Nucleus accumbens (tissue), 56 donors: ENCODE data around the gene B9D1.

Experiments
- DNase-seq, 56 donors: peaks; one replicate each; lab custom pipeline; 2025; lab: John Stamatoyannopoulos, UW

B9D1 gene

DNA sequence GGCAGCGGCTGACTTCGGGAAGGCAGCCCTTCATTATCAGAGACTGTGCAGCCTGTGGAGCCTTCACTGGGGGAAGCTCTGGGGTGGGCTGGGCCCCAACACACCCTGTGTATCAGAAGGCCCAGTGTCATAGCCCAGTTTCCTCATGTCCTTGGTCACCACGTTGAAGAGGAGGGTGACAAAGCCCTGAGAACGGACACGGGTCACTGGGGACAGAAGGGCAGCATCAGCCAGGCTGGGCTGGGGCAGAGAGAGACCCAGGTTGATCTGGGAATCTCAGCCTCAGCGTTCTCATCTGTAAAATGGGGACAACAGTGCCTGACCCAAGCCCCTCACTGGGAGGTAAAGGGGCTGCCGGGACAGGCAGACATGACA is 19.3 kb downstream of the B9D1 start:
- no peak for DNase-seq

DNA sequence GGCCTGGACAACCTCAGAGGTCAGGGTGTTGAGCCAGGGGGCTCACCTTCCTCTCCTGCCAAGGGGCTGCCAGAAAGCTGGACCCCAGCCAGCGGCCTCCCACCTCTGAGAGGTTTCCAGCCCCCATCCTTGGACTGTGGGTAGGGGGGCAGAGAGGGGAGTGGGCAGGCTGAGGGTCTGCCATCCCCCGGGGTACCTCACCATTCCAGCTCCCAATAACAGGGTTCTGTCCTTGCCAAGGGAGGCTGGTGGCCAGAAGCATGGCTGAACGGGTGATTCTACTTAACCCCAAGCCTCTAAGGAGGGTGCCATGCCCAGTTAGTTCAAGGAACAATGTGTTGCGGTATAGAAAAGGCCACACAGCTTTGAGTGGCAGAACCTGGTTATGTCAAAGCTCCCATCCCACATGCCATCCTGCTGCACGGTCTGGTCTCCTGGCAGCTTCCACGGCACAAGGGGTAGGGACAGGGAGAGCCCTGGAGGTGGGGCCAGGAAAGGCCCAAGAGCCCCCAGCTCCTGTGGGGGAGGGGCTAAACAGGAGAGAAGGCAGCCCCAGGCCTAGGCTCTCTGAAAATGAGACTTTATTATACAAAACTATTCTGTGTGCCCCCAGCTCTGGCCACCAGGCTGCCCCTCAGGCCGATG is 19.8 kb downstream of the B9D1 start:
- DNase-seq: no peak

DNA sequence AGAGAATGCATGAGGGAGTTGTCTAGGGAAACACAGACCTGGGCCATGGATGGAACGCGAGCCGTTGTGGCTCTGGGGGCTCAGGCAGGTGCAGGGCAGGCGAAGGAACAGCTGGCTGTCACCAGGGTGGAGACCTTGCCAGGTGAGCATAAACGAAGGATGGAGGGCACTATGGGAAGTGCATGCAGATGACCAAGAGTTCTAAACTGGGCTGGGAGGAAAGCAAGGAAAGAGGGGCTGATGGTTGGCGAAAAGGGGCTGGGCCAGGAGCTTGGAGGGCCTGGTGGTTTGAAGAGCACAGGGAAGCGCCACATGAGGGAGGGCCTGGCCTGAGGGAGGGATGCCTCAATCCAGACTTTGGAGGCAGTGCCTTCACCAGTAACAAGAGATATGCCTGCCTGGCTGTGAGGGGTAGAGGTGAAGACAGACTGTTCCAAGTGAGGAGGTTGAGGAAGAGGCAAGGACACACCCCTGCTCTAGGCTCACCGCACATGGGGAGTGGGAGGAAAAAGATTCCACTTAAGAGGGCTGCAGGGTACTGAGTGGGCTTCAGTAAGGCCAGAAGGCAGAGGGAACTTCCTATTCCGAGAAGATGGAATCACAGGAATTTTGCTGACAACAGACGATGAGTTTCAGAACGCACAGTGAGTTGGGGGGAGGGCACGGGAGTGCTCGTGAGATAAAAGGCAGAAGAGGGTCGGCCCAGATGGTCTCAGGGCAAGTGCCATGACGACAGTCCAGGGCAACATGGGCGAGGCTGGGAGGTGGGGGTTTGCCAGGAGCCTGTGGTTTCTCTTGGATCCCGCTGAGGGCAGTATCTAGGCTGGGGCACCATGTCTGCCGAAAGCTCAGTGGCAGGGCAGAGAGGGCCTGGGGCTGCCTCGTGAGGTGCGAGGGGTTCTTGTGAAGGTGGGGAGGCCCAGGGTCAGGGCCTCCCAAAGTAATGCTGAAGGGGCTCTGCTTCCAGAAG is 20.6 kb downstream of the B9D1 start:
- no peak for DNase-seq

DNA sequence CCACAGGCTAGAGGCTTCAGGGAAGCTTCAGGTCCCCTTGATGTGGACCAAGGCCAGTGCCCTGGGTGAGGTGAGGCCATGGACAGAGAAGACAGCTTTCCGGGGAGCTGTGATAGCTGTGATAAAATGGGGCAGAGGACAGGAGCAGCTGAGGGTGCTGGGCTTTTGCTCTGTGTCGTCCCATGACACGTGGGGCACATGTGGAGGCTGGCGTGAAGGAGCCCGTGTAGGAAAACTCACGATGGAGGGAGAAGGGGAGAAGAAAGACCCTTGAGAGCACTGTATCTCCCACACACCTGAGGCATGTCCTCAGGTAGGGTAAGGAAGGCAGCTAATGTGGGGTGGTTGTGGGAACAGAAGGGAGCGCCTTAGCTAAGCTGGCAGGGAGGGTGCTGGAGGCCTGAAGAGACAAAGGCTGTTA is 21.3 kb downstream of the B9D1 start:
- no peak for DNase-seq

DNA sequence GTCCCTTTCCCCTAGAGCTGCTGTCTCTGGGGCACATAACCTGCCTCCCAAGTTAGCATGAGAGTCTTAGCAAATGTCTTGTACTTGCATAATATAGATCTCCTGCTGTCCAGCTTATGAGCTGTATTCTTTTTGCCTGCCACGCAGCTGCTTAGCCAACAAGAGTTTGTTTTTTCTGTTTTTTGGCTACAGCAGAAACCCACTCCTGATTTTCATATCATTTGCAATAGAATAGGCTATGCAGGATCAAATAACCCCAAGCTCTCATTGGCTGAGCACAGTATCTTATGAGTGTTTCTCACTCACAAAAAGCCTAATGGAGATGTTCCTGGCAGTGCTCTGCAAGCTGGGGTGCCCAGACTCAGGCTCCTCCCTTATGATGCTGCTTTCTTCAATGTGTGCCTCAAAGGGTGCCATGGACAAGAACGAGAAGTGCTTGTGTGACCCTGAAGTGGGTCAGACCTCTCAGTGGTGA is 23.1 kb downstream of the B9D1 start:
- no peak for DNase-seq

DNA sequence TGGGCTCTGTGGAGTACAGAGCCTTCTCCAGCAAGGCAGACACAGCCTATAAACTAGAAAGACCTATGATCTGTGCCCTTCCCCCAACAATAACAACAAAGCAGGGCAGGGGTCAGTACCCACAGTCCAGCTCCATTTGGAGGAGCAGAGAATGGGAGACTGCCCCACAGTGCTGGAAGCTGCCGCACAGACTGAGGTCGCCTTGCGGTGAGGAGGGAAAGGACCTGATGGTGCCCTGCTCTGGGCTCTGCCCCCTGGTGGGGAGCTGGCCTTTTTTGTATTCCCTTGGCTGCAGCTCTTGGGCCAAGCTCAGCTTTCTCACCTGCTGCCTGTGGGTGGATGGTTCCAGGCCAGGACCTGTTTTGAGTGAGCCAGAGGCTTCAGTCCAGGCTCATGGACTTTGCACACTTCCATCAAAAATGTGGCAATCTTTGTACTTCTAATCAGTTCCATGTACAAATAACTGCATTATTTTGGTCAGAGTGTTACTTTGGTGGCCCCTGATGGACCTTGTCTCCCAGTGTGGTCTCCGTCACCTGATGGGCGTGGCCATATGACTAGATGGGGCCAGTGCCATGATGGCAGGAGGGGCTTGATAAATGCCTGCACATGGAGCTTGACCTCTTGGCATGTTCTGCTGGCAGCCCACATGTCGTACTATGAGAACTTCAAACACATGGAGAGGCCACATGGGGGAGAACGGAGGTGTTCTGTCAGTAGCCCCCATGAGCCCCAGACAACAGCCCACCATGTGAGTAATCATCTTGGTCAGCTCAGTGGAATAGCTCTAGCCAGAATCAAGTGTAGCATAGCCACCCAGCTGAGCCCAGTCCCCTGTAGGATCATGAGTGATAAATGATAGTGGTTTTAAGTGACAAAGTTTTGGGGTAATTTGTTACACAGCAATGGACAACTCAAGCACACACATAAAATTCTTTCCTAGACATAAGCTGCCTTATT is 24.2 kb downstream of the B9D1 start:
- peak in 24 of 56 donors; percentile 22 to 65 (median 34) for DNase-seq

DNA sequence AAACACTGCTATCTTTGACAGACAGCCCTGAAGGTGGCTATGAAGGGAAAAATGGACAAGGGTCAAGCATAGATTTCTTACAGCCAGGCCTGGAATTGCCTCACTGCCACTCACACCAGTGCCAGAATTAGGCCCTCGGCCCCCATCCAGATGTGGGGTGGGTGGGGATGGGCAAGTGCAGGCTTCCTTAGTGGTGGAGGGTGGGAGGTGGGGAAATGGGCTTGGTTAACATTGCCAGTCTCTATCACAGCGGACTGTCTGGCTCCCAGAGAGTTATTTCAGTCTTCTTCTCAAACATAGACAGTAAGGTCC is 24.9 kb downstream of the B9D1 start:
- no peak for DNase-seq

DNA sequence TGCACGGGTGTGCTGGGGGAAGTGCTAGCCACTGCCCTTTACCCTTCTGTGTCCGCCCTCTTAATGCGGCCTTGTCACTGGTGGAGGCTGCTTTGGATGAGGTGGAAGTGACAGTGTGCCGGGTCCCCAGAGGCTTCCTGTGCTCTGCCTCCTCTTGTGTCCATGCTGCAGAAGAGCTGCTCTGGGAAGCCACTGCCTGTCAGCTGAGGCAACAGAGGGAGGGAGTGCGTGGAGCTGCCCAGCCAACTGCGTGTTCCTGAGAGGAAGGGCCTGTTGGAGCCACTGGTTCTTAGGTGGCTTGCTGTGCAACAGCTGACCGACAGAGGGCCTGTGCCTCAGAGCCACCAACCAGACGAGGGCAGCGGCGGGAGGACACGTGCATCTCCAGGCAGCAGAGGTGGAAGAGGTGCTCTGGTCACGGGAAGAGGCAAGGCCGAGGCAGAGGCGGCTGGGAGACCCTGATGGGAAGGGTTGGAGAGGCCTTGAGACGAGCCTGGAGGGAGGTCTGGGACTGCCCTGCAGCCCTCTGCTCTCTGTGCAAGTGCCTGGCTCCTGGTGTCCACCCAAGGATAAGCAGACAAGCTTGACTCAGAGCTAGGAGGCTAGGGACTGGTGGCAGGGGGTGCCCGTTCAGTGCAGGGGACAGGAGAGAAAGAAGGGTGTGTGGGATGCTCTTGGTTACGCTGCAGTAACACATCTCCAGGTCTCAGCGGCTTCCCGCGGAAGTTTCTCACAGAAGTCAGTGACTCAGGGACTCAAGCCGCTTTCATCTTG is 25.4 kb downstream of the B9D1 start:
- DNase-seq: peak in 30 of 56 donors; percentile 24 to 81 (median 54)

DNA sequence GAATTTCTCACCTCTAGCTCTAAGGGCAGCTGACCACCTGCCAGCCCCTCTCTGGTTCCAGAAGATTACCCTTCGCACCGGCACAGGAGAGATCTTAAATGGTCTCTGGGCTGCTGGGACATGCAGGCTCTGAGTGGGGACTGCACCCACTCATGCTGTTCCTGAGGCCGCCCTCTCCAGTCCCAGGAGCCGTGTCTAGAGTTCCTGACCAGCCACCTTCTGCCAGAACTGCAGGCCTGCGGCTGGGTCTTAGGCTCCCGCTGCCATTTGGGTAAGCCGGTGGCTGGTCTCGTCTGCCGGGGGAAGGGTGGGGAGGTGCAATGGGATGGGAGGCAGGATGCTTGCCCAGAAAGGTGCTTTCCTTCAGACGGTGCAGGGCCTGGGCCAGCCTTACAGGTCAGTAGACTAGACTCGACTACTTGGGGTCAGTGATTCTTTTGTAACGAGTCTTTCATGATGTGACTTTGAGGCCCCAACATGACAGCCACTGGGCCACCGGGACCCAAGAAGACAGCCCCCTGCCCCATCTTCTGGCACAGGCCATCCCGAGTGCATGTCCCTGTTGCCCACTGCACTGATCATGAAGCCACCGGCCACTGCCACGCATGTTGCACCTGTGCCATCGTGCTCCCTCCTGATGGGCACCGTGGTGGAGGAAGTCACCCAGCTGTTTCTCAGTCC is 26.4 kb downstream of the B9D1 start:
- no peak for DNase-seq

DNA sequence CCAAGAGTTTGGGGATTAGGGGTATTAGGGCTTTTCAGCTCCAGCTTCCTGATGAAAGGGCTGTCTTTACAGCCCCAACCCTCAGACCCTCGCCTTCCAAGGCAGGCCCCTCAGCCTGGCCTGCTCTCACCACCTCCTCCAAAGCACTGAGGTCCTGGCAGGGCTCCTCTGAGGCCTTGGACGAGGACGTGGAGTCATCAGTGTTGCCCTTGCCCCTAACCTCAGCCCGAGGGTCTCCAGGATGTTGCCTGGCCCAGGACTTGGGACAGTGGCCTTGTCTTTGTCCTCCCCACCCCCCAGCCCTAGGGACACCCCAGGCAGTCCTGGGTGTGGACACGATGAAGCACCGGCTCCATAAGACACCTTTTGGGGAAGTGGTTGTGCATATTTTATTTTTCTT is 28.2 kb downstream of the B9D1 start:
- DNase-seq: no peak

DNA sequence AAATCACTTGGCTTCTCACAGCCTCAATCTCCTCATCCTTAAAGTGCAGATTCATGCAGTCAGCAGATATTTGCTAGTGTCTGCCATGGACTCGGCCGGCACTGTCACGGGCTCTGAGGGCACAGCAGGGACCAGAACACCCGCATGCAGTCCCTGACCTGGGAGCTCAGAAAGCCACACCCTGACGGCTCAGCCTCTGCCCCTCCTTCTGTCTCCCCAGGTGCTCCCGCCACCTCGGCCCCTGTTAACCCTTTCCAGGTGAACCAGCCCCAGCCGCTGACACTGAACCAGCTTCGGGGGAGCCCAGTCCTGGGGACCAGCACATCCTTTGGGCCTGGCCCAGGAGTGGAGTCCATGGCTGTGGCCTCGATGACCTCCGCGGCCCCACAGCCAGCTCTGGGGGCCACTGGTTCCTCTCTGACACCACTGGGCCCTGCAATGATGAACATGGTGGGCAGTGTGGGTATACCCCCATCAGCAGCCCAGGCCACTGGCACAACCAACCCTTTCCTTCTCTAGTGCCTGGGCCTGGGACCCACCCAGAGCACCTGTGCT is 28.7 kb downstream of the B9D1 start:
- no peak for DNase-seq

DNA sequence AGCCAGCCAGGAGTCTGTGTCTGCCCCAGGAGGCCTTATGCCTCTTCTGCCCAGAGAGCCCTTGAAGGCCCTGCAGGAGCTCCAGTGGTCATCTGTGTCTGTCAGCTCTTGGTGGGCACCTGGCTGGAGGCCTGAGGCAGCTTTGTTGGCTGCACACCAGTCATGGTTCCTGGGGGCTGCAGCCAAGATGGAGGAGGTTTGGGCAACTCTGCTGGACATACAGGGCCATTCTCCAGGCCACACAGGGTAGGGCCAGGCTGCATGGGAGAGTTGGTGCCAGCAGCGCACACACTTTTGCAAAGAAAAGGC is 29.4 kb downstream of the B9D1 start:
- no peak for DNase-seq

DNA sequence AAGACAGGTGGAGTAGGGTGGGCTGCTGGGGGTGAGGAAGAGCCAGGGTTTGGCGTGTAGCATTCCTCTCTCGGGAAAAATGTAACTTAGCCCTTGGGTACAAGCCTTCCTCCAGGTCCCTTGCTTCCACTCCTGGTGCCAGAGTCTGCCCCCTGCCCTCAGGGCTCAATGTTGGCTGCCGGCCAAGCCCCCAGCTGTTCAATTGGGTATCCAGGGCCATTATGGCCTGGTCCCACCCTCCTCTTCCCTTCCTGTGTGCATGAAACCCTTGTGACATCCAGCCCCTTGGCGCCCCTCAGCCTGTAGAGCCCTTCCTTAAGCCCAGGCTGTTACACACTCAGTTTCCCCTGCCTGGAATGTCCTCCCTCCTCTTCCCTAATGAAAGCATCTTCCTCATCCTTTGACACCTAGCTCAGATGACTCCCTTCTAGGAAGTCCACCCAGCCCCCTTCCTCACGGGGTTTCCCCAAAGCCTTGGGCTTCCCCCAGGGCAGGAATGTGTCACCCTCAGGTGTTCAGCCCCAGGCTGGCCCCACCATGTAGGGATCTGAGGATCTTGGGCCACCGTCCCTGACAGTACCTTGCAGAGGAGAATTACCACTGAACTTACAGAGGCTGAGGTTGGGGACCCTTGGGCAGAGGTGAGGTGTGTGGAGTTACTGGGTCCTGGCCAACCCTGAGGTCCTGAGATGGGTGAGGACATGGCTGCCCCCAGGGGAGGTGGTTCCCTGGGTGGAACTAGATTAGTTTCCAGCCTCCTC is 30.0 kb downstream of the B9D1 start:
- no peak for DNase-seq

DNA sequence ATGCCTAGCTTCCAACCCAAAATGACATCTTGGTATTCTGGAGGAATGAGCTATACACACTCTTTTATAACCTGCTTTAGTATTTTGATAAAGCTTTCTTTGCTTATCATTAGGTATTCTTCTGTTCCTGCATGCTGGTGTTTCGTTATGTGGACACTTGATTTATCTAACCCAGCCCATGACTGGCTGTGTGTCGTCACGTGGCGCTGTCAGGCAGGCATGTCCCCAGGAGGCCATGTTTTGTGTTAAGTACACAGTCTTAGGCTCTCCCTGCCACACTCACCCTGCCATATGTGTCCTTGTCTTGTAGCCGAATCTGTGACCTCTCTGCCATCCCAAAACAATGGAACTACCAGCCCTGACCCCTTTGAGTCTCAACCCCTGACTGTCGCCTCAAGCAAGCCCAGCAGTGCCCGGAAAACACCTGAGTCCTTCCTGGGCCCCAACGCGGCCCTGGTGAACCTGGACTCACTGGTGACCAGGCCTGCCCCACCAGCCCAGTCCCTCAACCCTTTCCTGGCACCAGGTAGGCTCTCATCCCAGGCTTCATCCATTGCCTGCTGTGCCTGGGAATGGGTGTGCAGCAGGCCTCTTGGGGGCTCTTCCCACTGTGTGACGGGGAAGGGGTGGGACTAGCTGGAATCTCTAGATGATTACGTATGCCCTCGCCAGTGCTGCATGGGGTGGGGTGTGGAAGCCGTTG is 30.8 kb downstream of the B9D1 start:
- DNase-seq: no peak

DNA sequence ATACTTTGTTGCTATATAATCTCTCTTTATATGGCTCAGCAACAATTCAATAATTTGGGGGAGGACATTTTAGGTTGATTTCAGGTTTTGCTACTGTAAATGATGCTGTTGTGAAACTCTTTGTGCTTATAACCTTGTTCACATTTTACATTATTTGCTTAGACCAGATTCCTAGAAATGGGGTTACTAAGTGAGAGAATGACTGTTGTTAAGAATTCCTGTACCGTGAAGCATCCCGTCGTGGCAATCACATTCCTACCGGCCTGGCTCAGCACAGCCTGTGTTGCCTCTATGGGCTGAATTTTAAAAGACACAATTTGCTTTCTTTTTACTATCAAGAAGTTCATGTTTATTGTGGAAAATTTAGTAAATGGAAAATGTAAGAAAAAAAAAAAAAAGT is 31.4 kb downstream of the B9D1 start:
- no peak for DNase-seq

DNA sequence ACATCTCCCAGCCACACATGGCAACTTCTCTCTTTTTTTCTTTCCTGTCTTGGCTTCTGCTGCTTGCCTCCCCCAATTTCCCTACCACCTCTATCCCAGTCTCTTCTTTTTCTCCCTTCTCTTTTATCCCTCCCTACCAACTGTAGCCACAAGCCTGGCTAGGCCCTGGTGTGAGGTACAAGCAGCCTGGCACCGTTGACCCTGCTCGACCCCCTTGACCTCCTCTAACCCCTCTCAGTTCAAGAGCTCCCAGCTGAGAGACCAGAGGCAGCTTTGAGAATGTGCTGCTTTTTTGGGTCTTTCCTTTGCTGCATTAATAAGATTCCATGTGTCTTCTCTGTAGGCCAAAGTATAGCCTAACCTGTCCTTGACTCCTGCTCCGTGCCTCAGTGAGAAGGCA is 32.3 kb downstream of the B9D1 start:
- no peak for DNase-seq

DNA sequence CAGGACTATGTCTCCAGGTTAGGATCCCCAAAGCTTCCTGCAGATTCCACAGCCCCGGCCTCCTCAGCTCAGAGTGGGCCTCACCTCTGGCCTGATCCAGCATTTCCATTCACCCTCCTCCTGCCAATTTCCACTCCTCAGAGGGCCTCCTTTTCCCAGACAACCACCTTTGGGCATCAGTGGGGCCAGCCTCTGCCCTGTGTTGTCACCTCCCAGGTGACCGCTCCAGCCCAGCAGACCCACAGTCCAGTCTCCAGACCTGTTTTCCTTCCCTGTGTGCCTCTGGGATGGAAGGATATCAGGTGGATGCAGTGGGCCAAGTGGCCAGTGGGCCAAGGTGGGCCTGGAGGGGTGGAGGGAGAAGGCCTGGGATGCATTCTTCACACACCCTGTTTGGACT is 32.7 kb downstream of the B9D1 start:
- no peak for DNase-seq

DNA sequence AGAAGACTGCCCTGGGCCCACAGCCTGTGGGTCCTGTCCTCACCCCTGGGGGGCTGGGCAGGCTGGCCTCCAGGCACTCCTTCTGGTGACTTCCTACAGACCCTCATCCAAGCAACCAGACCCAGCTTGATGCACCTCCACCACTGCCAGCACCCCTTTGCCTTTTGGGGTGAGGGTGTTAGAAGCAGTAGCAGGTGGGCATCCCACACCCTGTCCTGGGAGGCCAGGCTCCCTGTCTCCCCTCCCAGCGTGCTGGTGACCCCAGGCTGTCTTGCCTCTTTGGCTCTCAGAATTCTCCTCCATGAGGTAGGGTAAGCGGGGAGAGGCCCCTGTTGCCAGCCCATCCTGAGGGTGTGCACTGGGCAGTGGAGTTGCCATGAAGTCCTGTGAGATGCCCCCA is 33.4 kb downstream of the B9D1 start:
- DNase-seq: no peak
